DOHH2 (cell line): ENCODE measurements around the gene GCC2.

Experiments
- CTCF ChIP-seq: fragments of 200-600 bp; sonication (generic); IDR thresholded peaks from one replicate; pipeline ENCODE4 v1.5.1; 2014; ENCODE audit warnings: antibody characterized with exemption, mild to moderate bottlenecking, low read depth, low read length; ENCODE audit not compliant: poor library complexity, severe bottlenecking
- EZH2phosphoT487 ChIP-seq: fragments of 200-600 bp; sonication (generic); IDR thresholded peaks from 2 replicates; pipeline ENCODE4 v1.6.1; 2017; ENCODE audit warnings: borderline replicate concordance, mild to moderate bottlenecking, antibody characterized with exemption, low read length, moderate library complexity, mixed read lengths

GRCh38 chr2:108407864-108408729 is 40.9 kb upstream of the GCC2 start:
- no peak for TF ChIP-seq CTCF
- no peak for TF ChIP-seq EZH2phosphoT487
